Ishikawa (cell line): Measurements from ENCODE around the gene NLGN1.

Experiments used
- CEBPB ChIP-seq: IDR thresholded peaks from 2 replicates; pipeline ENCODE4 v1.6.1; 2012
- EGR1 ChIP-seq: IDR thresholded peaks from 2 replicates; pipeline ENCODE4 v1.6.1; 2012
- EP300 ChIP-seq: IDR thresholded peaks from 2 replicates; pipeline ENCODE4 v1.6.1; 2012; ENCODE audit warnings: borderline replicate concordance
- TAF1 ChIP-seq: IDR thresholded peaks from 2 replicates; pipeline ENCODE4 v1.6.1; 2012; ENCODE audit warnings: low read depth, mild to moderate bottlenecking
- TF ChIP-seq, protein P1 (sequence below): IDR thresholded peaks from 2 replicates; pipeline ENCODE4 v1.6.1; 2012

DNA sequence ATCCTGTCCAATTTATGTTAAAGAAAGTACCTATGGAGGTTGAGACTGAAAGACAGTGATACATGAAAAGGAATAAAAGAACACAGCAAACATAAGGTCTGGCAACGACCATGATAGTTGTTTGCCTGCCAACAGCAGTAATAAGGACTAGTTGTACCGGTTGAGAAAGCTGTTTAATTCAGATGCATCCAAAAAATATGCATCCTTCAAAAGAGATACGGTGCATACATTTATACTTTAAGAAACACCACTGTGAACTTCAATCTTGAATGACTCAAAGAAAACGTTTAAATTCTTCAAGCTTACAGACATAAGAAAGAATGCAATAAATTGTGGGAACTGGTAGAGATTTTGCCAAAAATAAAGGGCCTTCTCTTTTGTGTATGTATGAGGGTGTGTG, 492.1 kb downstream of the NLGN1 start:
- TF ChIP-seq TAF1 = no peak
- TF ChIP-seq, protein P1, sequence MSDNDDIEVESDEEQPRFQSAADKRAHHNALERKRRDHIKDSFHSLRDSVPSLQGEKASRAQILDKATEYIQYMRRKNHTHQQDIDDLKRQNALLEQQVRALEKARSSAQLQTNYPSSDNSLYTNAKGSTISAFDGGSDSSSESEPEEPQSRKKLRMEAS = no peak
- no peak for TF ChIP-seq EGR1
- no peak for TF ChIP-seq EP300
- no peak for TF ChIP-seq CEBPB
